Measurements from ENCODE around the gene BCL2L12.

The BCL2L12 gene

GRCh38 chr19:49653466-49653806 is 12.3 kb upstream of the BCL2L12 start:
- Mint-ChIP-seq H3K27me3 (no peaks in the 10 kb centered on the region), H3K36me3 (ENCODE audit: low read depth) (peaks cover 31% of the 10 kb centered on the region), H3K27ac (no peak overlapping the region)

GRCh38 chr19:49654581-49654980 is 11.2 kb upstream of the BCL2L12 start:
- Mint-ChIP-seq H3K4me1 (ENCODE audit: low read depth) (no peaks in the 10 kb centered on the region), H3K9me3 (no peaks in the 10 kb centered on the region), H3K27me3 (no peaks in the 10 kb centered on the region), H3K4me3 (no peak overlapping the region), H3K27ac (no peak overlapping the region), H3K36me3 (ENCODE audit: low read depth) (peaks cover 26% of the 10 kb centered on the region)

More at GRCh38 chr19:49653466-49653806, 12.3 kb upstream of the BCL2L12 start:
- H3K4me3 Mint-ChIP-seq: no peak overlapping the region
- H3K9me3 Mint-ChIP-seq: no peaks in the 10 kb centered on the region
- H3K4me1 Mint-ChIP-seq (ENCODE audit: low read depth): no peaks in the 10 kb centered on the region

GRCh38 chr19:49655570-49656455 is 9.9 kb upstream of the BCL2L12 start:
- Mint-ChIP-seq H3K27ac (no peak overlapping the region), H3K9me3 (no peaks in the 10 kb centered on the region), H3K27me3 (no peaks in the 10 kb centered on the region), H3K36me3 (ENCODE audit: low read depth) (peaks cover 28% of the 10 kb centered on the region), H3K4me1 (ENCODE audit: low read depth) (no peaks in the 10 kb centered on the region), H3K4me3 (no peak overlapping the region)

GRCh38 chr19:49656456-49657109 is 9.2 kb upstream of the BCL2L12 start:
- no peak overlapping the region for H3K27ac Mint-ChIP-seq
- no peak overlapping the region for H3K4me3 Mint-ChIP-seq
- H3K4me1 Mint-ChIP-seq (ENCODE audit: low read depth): no peaks in the 10 kb centered on the region
- no peaks in the 10 kb centered on the region for H3K9me3 Mint-ChIP-seq
- peaks cover 34% of the 10 kb centered on the region for H3K36me3 Mint-ChIP-seq (ENCODE audit: low read depth)
- H3K27me3 Mint-ChIP-seq: no peaks in the 10 kb centered on the region

- H3K36me3 Mint-ChIP-seq (ENCODE audit: low read depth): peaks cover 41% of the 10 kb centered on the region
- no peaks in the 10 kb centered on the region for H3K9me3 Mint-ChIP-seq
- no peaks in the 10 kb centered on the region for H3K27me3 Mint-ChIP-seq
- H3K4me3 Mint-ChIP-seq: no peak overlapping the region
- H3K27ac Mint-ChIP-seq: no peak overlapping the region
- H3K4me1 Mint-ChIP-seq (ENCODE audit: low read depth): peaks cover 2% of the 10 kb centered on the region
Observed at GRCh38 chr19:49657493-49658138, 8.1 kb upstream of the BCL2L12 start.

GRCh38 chr19:49658139-49658517 is 7.6 kb upstream of the BCL2L12 start:
- Mint-ChIP-seq H3K4me3 (no peak overlapping the region), H3K27ac (no peak overlapping the region), H3K4me1 (ENCODE audit: low read depth) (peaks cover 7% of the 10 kb centered on the region), H3K27me3 (no peaks in the 10 kb centered on the region), H3K36me3 (ENCODE audit: low read depth) (peaks cover 41% of the 10 kb centered on the region), H3K9me3 (no peaks in the 10 kb centered on the region)

- H3K4me3 Mint-ChIP-seq: no peak overlapping the region
- peaks cover 41% of the 10 kb centered on the region for H3K36me3 Mint-ChIP-seq (ENCODE audit: low read depth)
Observed at GRCh38 chr19:49658566-49659442, 6.9 kb upstream of the BCL2L12 start.

GRCh38 chr19:49660338-49660961 is 5.3 kb upstream of the BCL2L12 start:
- Mint-ChIP-seq H3K36me3 (ENCODE audit: low read depth) (peaks cover 35% of the 10 kb centered on the region), H3K27ac (no peak overlapping the region), H3K4me1 (ENCODE audit: low read depth) (peaks cover 21% of the 10 kb centered on the region), H3K9me3 (no peaks in the 10 kb centered on the region), H3K27me3 (no peaks in the 10 kb centered on the region), H3K4me3 (no peak overlapping the region)

More at GRCh38 chr19:49658566-49659442, 6.9 kb upstream of the BCL2L12 start:
- Mint-ChIP-seq H3K27ac (no peak overlapping the region), H3K9me3 (no peaks in the 10 kb centered on the region), H3K4me1 (ENCODE audit: low read depth) (peaks cover 14% of the 10 kb centered on the region), H3K27me3 (no peaks in the 10 kb centered on the region)

- Mint-ChIP-seq H3K9me3 (no peaks in the 10 kb centered on the region), H3K27me3 (no peaks in the 10 kb centered on the region), H3K27ac (no peak overlapping the region), H3K4me1 (ENCODE audit: low read depth) (peaks cover 32% of the 10 kb centered on the region), H3K36me3 (ENCODE audit: low read depth) (peaks cover 29% of the 10 kb centered on the region), H3K4me3 (no peak overlapping the region)
Observed at GRCh38 chr19:49662011-49662410, 3.7 kb upstream of the BCL2L12 start.

- H3K27ac Mint-ChIP-seq: peak overlapping the region; percentile 93
- peaks cover 27% of the 10 kb centered on the region for H3K36me3 Mint-ChIP-seq (ENCODE audit: low read depth)
Observed at GRCh38 chr19:49663224-49663623, 2.5 kb upstream of the BCL2L12 start.

GRCh38 chr19:49664171-49665035 is 1.3 kb upstream of the BCL2L12 start:
- Mint-ChIP-seq H3K27me3 (no peaks in the 10 kb centered on the region), H3K4me1 (ENCODE audit: low read depth) (peaks cover 39% of the 10 kb centered on the region), H3K4me3 (peak overlapping the region; percentile 97), H3K9me3 (no peaks in the 10 kb centered on the region), H3K27ac (peak overlapping the region; percentile 93), H3K36me3 (ENCODE audit: low read depth) (peaks cover 31% of the 10 kb centered on the region)

More at GRCh38 chr19:49663224-49663623, 2.5 kb upstream of the BCL2L12 start:
- Mint-ChIP-seq H3K27me3 (no peaks in the 10 kb centered on the region), H3K4me1 (ENCODE audit: low read depth) (peaks cover 39% of the 10 kb centered on the region), H3K9me3 (no peaks in the 10 kb centered on the region), H3K4me3 (peak overlapping the region; percentile 97)

GRCh38 chr19:49665036-49665350 is 740 bp upstream of the BCL2L12 start:
- Mint-ChIP-seq H3K4me1 (ENCODE audit: low read depth) (peaks cover 39% of the 10 kb centered on the region), H3K27ac (peak overlapping the region; percentile 93), H3K36me3 (ENCODE audit: low read depth) (peaks cover 34% of the 10 kb centered on the region), H3K27me3 (no peaks in the 10 kb centered on the region), H3K4me3 (peak overlapping the region; percentile 97), H3K9me3 (no peaks in the 10 kb centered on the region)

GRCh38 chr19:49666120-49666444 is 349 bp downstream of the BCL2L12 start:
- Mint-ChIP-seq H3K4me3 (peak overlapping the region; percentile 97), H3K36me3 (ENCODE audit: low read depth) (peaks cover 28% of the 10 kb centered on the region), H3K9me3 (no peaks in the 10 kb centered on the region), H3K4me1 (ENCODE audit: low read depth) (peaks cover 39% of the 10 kb centered on the region), H3K27me3 (no peaks in the 10 kb centered on the region), H3K27ac (peak overlapping the region; percentile 93)

Measured in stimulated activated naive CD8-positive, alpha-beta T cell treated with anti-CD3 and anti-CD28 coated beads, Interleukin-15, Interleukin-2, amounts not matched to agents 100 ng/mL and 50 ng/mL, for 24 hours (primary cell).